Measurements from ENCODE around the gene SLC2A11. TPM values are rescaled to one million over a fixed set of nuclear protein-coding genes. Genes with fewer than 3 reads are reported as not detected.

Gene SLC2A11
- total and polyA plus RNA-seq, 8 donors = 3.2 to 10.3 (median 6.7) TPM

GRCh38 chr22:23831261-23831660 is 26.4 kb upstream of the SLC2A11 start:
- DNase-seq = no peak
- Histone ChIP-seq H3K4me3 (no peak overlapping the region), H3K27ac (no peak overlapping the region), H3K27me3 (no peaks in the 10 kb centered on the region), H3K4me1 (peaks cover 13 to 39% (median 20%) of the 10 kb centered on the region in 4 donors), H3K36me3 (peaks cover 42 to 100% (median 98%) of the 10 kb centered on the region in 4 donors), H3K9me3 (no peaks in the 10 kb centered on the region)
- TF ChIP-seq POLR2A (IDR thresholded peaks at IDR 0.05) (no peak), CTCF (IDR thresholded peaks at IDR 0.05) (no peak), EP300 (IDR thresholded peaks at IDR 0.05) (no peak), POLR2AphosphoS5 (IDR thresholded peaks at IDR 0.05) (no peak)
- WGBS, 5 donors = 84 to 93% (median 91%) methylated on average over 8 of the region's 8 CpGs
- intact Hi-C loops (cut with DNase I; ENCODE audit: low total_unique reads) = no loop called here

- 81 to 87% (median 86%) methylated on average over 3 to 10 of the region's 10 CpGs for WGBS, 5 donors
- intact Hi-C loops (cut with DNase I; ENCODE audit: low total_unique reads) = no loop called here
- TF ChIP-seq CTCF (IDR thresholded peaks at IDR 0.05) = no peak
- TF ChIP-seq EP300 (IDR thresholded peaks at IDR 0.05) = no peak
- TF ChIP-seq POLR2AphosphoS5 (IDR thresholded peaks at IDR 0.05) = no peak
- TF ChIP-seq POLR2A (IDR thresholded peaks at IDR 0.05) = no peak
Measured at GRCh38 chr22:23831781-23832180, 25.9 kb upstream of the SLC2A11 start.

GRCh38 chr22:23832226-23833016 is 25.3 kb upstream of the SLC2A11 start:
- H3K27me3 ChIP-seq = no peaks in the 10 kb centered on the region
- H3K36me3 ChIP-seq = peaks cover 34 to 97% (median 94%) of the 10 kb centered on the region in 4 donors
- intact Hi-C loops (cut with DNase I; ENCODE audit: low total_unique reads) = no loop called here
- H3K4me3 ChIP-seq = no peak overlapping the region
- 74 to 89% (median 84%) methylated on average over 4 to 11 of the region's 11 CpGs for WGBS, 5 donors
- H3K9me3 ChIP-seq = no peaks in the 10 kb centered on the region
- no peak overlapping the region for H3K27ac ChIP-seq
- TF ChIP-seq POLR2AphosphoS5 (IDR thresholded peaks at IDR 0.05) (no peak), CTCF (IDR thresholded peaks at IDR 0.05) (no peak), POLR2A (IDR thresholded peaks at IDR 0.05) (no peak), EP300 (IDR thresholded peaks at IDR 0.05) (no peak)
- peaks cover 13 to 50% (median 32%) of the 10 kb centered on the region in 4 donors for H3K4me1 ChIP-seq
- DNase-seq = no peak

More at GRCh38 chr22:23831781-23832180, 25.9 kb upstream of the SLC2A11 start:
- Histone ChIP-seq H3K4me1 (peaks cover 13 to 44% (median 25%) of the 10 kb centered on the region in 4 donors), H3K4me3 (no peak overlapping the region), H3K9me3 (no peaks in the 10 kb centered on the region), H3K36me3 (peaks cover 41 to 100% (median 98%) of the 10 kb centered on the region in 4 donors), H3K27me3 (no peaks in the 10 kb centered on the region), H3K27ac (no peak overlapping the region)
- no peak for DNase-seq

GRCh38 chr22:23833017-23833751 is 24.5 kb upstream of the SLC2A11 start:
- intact Hi-C loops (cut with DNase I; ENCODE audit: low total_unique reads) = no loop called here
- Histone ChIP-seq H3K27ac (peak overlapping the region in 1 of 5 donors; percentile 13), H3K27me3 (no peaks in the 10 kb centered on the region), H3K4me3 (no peak overlapping the region), H3K36me3 (peaks cover 27 to 90% (median 86%) of the 10 kb centered on the region in 4 donors), H3K9me3 (no peaks in the 10 kb centered on the region), H3K4me1 (peaks cover 18 to 58% (median 39%) of the 10 kb centered on the region in 4 donors)
- no peak for DNase-seq
- WGBS, 5 donors = 90 to 93% (median 92%) methylated on average over 10 to 16 of the region's 16 CpGs
- no peak for TF ChIP-seq CTCF (IDR thresholded peaks at IDR 0.05)
- no peak for TF ChIP-seq POLR2A (IDR thresholded peaks at IDR 0.05)
- TF ChIP-seq EP300 (IDR thresholded peaks at IDR 0.05) = no peak
- no peak for TF ChIP-seq POLR2AphosphoS5 (IDR thresholded peaks at IDR 0.05)

All from stomach (tissue), 9 donors.